GM18507 (cell line): ENCODE measurements around the gene CD69.

ENCODE experiments used
- DNase-seq: peaks from one replicate; pipeline ENCODE4 v3.0.0; 2011; ENCODE audit warnings: low read depth; ENCODE audit not compliant: insufficient read length; ENCODE audit errors: extremely low spot score
- FAIRE-seq: peaks from 2 replicates; lab custom pipeline; 2011; peaks lifted over from hg19 to GRCh38; lab: Jason Lieb, UNC

Gene CD69

GRCh38 chr12:9760699-9761418, at the start of gene CD69:
Gene CD69 (minus strand): TSS chr12:9760901. CDS start chr12:9760820, 81 bp downstream.
- FAIRE-seq, result peak; percentile 99
- no peak for DNase-seq

GRCh38 chr12:9809866-9810265, 49.2 kb upstream of the CD69 start:
- DNase-seq (no peak), FAIRE-seq (no peak)

- FAIRE-seq (no peak), DNase-seq (no peak)
Measured at GRCh38 chr12:9809338-9809737, 48.6 kb upstream of the CD69 start.

- no peak for DNase-seq
- FAIRE-seq, result no peak
Measured at GRCh38 chr12:9808504-9808903, 47.8 kb upstream of the CD69 start.

GRCh38 chr12:9806714-9807113, 46.0 kb upstream of the CD69 start:
- DNase-seq (no peak), FAIRE-seq (no peak)

GRCh38 chr12:9805883-9806282, 45.2 kb upstream of the CD69 start:
- DNase-seq (no peak), FAIRE-seq (no peak)

- DNase-seq, result no peak
- peak; percentile 38 for FAIRE-seq
Measured at GRCh38 chr12:9799961-9800360, 39.3 kb upstream of the CD69 start.

GRCh38 chr12:9797722-9798619, 37.3 kb upstream of the CD69 start:
- DNase-seq (no peak), FAIRE-seq (peak; percentile 98)

- FAIRE-seq, result peak; percentile 24
- no peak for DNase-seq
Measured at GRCh38 chr12:9796971-9797370, 36.3 kb upstream of the CD69 start.

- DNase-seq, result no peak
- peak; percentile 29 for FAIRE-seq
Measured at GRCh38 chr12:9796346-9796745, 35.6 kb upstream of the CD69 start.

- FAIRE-seq (peak; percentile 15), DNase-seq (no peak)
Measured at GRCh38 chr12:9795945-9796344, 35.2 kb upstream of the CD69 start.

GRCh38 chr12:9794484-9795093, 33.9 kb upstream of the CD69 start:
- DNase-seq, result no peak
- peak; percentile 83 for FAIRE-seq

GRCh38 chr12:9793779-9794395, 33.2 kb upstream of the CD69 start:
- FAIRE-seq, result peak; percentile 59
- no peak for DNase-seq

GRCh38 chr12:9792961-9793617, 32.4 kb upstream of the CD69 start:
- DNase-seq (no peak), FAIRE-seq (peak; percentile 45)

- FAIRE-seq, result no peak
Measured at GRCh38 chr12:9792185-9792900, 31.6 kb upstream of the CD69 start.

GRCh38 chr12:9786726-9787717, 26.3 kb upstream of the CD69 start:
- FAIRE-seq (no peak), DNase-seq (no peak)

More at GRCh38 chr12:9792185-9792900, 31.6 kb upstream of the CD69 start:
- DNase-seq, result no peak

GRCh38 chr12:9784816-9785215, 24.1 kb upstream of the CD69 start:
- DNase-seq, result no peak
- no peak for FAIRE-seq

- DNase-seq (no peak), FAIRE-seq (no peak)
Measured at GRCh38 chr12:9784326-9784725, 23.6 kb upstream of the CD69 start.
